ENCODE measurements around the gene NOP56.
"Not testable (repeated sequence)": the region's sequence is repeated elsewhere in the genome, so short reads cannot be mapped to it uniquely, and the experiment has no call there.

Gene NOP56

GRCh38 chr20:2687514-2687913 lies 35.1 kb downstream of the NOP56 start:
- DNase-seq, result no peak

DNA sequence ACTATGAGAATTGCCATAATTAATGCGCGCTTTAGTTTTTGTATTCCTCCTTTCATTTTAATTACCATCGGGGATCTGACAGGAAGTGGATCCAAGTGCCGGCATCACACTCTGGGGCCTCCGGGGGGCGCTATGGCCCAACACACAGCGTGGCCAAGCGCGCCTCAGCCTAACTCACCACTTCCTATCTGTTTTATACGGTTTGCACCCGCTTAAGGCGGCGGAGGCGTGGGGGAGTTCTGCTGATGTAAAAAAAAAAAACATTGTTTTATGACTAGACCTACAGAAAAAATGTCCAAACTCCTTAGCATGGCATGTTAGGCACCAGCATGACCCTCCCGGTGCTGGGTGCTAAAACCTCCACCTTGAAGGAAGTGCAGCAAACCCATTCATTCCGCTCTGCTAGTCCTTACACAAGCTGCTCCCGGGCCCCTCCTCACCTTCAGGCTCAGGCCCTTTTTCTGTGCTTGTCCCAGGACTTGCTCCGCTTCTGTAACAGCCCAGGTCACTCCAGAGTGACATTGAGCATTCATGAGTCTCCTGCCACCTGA lies 35.7 kb downstream of the NOP56 start:
- DNase-seq, result no peak

DNA sequence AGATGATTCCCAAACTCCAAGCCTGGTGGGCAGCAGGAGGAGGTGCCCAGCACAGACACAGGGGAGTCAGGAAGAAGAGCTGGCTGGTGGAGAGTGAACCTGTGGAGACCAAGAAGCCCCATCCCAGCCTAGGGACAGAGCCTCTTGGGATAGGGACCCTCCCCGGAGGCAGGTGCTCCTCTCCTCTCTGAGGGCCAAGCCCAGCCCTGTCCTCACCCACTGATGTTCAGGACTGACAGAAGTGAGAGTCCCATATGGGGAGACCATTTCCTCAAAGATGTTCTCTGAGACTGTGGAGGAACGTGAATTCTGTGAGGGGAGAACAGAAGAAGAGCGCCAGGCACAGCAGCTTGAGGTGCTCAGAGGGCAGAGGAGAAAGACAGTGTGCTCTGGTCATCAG lies 37.8 kb downstream of the NOP56 start:
- DNase-seq, result no peak

DNA sequence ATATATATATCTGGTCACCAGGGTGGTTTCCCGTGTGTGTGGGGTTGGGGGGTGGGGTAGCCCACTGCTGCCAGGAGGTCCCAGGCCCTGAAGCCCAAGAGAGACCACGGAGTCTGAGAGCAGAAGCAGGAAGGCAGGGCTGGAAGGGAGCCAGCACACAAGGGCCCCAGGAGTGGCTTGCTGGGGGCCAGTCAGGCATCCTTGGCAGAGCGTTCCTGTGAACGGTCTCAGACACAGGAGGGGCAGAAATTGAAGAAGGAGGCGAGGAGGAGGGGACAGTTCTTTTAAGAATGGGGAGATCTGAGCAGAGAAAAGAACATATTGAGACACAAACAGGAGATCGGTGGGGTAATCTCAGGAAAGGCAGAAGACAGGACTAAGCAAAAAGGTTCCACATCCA lies 38.3 kb downstream of the NOP56 start:
- DNase-seq, result no peak

- no peak for DNase-seq
Observed at GRCh38 chr20:2691127-2691526, 38.7 kb downstream of the NOP56 start.

DNA sequence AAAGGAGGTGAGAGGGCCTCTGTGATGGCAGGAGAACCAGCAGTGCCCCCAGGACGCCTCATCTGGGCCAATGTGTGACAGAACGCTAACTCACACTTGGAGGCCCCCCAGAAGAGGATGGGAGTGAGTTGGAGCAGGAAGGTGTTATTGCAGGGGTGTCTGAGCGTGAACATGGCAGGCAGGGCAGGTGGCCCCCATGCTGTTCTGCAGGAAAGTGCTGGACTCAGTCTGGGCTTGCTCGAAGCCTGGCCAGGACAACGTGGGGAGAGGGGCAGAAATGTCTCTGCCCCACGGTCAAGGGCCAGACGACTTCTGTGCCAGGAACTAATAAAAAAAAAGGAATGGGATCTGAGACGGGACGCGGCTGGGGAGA lies 39.2 kb downstream of the NOP56 start:
- DNase-seq, result no peak

- peak; percentile 40 for DNase-seq
Observed at GRCh38 chr20:2692036-2692885, 39.8 kb downstream of the NOP56 start, which contains the start of gene EBF4. Gene EBF4 (plus strand): TSS chr20:2692780. CDS start chr20:2693646, 866 bp downstream.

- no peak for DNase-seq
Observed at GRCh38 chr20:2692886-2693285, 40.5 kb downstream of the NOP56 start.

GRCh38 chr20:2693286-2694007 lies 41.0 kb downstream of the NOP56 start:
- DNase-seq, result peak; percentile 20

- DNase-seq, result no peak
Observed at GRCh38 chr20:2694008-2694471, 41.6 kb downstream of the NOP56 start.

GRCh38 chr20:2694519-2694918 lies 42.1 kb downstream of the NOP56 start:
- no peak for DNase-seq

- DNase-seq, result no peak
Observed at GRCh38 chr20:2695206-2695983, 43.0 kb downstream of the NOP56 start.

GRCh38 chr20:2695984-2696525 lies 43.6 kb downstream of the NOP56 start:
- not testable (repeated sequence) for DNase-seq

DNA sequence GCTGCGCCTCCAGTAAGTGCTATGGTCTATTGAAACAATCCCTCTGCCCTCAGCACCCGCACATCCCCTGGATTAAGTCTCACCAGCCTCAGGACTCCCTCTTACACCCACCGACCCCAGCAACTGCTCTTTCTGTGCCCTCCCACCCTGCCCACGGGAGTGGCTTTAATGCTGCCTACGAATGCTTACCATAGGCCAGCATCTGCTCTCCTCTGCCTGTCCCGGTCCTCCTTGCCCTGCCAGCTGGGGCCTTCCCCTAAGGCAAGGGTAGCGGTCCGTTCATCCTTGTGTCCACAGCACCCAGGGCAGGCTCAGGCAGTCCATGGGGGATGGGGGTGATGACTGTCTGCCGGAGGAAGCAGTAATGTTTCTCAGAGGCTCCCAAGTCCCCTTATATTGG lies 44.2 kb downstream of the NOP56 start:
- DNase-seq, result no peak

- DNase-seq, result no peak
Observed at GRCh38 chr20:2697768-2698167, 45.3 kb downstream of the NOP56 start.

- DNase-seq, result no peak
Observed at GRCh38 chr20:2698186-2698817, 45.9 kb downstream of the NOP56 start.

DNA sequence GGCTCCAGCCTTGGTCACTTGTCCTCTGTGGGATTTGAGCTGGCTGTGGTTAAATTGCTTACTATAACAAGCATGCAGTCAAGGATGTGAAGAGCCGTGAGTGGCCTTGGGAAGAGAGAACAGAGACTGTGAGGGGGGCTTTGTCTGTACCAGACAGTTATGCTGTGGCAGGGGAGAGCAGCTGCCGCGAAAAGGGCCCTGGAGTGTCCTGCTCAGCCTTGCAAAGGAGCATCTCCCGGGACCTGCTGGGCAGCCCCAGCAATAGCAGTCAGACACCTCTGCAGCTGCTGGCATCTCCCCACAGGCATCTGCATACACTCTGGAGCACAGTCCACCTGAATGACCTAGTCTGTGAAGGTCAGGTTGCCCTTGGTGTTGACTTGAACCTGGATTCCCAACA lies 46.5 kb downstream of the NOP56 start:
- no peak for DNase-seq

DNA sequence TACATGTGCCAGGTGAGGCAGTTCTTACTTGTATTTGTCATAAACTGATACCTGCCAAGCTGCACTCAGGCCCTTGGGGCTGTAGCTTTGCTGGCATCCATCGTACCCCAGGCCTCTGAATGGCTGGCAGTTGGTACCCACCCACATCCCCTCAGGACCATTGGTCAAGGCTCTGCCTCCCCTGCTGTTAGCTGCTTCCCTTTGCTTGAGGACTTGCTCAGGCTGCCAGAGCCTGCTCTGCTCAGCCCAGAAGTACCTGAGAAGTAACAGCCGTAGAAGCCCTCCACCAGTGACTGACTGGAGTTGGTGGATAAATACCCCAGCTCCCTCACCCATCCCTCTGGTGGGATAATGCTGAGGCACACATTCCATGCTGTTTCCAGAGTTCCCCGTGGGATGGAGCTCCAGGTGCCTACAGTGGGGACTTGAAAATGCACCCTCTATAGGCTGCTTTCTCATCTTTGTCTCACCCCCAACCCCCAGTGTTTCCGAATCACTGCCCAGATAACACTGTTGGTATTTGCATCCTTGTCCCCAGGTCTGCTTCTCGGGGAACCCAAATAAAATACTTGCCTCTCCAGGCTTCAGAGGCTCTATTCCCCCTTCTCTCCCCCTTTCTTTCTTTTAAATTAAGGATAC lies 47.5 kb downstream of the NOP56 start:
- DNase-seq, result no peak

GRCh38 chr20:2700913-2701620 lies 48.6 kb downstream of the NOP56 start:
- no peak for DNase-seq

DNA sequence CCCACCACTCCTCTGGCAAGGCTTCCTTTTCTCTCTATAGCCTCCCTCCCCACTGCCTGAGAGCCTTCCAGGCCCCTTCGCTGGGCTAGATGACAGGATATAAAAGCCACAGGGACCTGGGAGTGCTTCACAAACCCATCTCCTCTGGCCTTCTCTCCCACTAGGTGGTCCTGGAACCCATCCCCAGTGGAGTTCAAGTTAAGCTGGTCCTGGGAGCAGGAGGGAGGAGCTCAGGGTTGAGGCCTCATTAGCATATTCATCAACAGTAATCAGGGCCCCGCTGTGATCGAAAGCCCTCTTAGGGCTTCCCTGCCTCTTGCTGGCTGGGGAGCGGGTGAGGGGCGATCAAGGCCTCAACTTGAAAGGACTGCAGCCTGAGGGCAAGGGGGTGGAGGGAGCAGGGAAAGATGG lies 49.2 kb downstream of the NOP56 start:
- DNase-seq, result no peak
